Nephron (organoid): ENCODE results near the gene DOCK3.
A peak's percentile ranks its signal among the peaks of the same experiment; 100 is the strongest.

Experiments used
- H3K27ac Mint-ChIP-seq, 3 experiments: 2 replicates each; pipeline ENCODE4 v1.8.0; 2020; ENCODE audit warnings: mixed read lengths in 3 of 3, mild to moderate bottlenecking in 2 of 3, moderate library complexity in 1 of 3
- H3K27me3 Mint-ChIP-seq: 2 replicates; pipeline ENCODE4 v1.8.0; 2021; ENCODE audit warnings: low read depth, mild to moderate bottlenecking, moderate library complexity, mixed read lengths
- H3K36me3 Mint-ChIP-seq: 2 replicates; pipeline ENCODE4 v1.8.0; 2020; ENCODE audit warnings: low read depth, mixed read lengths
- H3K4me1 Mint-ChIP-seq: 2 replicates; pipeline ENCODE4 v1.8.0; 2020; ENCODE audit warnings: mixed read lengths
- H3K4me3 Mint-ChIP-seq, 3 experiments: 2 replicates each; pipeline ENCODE4 v1.8.0; 2020; ENCODE audit warnings: mild to moderate bottlenecking in 3 of 3, mixed read lengths in 3 of 3, moderate library complexity in 2 of 3
- H3K9me3 Mint-ChIP-seq: 2 replicates; pipeline ENCODE4 v1.8.0; 2020; ENCODE audit warnings: mixed read lengths
- CTCF ChIP-seq, 3 experiments: fragments of 200-600 bp; sonication (generic); IDR thresholded peaks; one replicate each; pipeline ENCODE4 v1.5.0; 2021; ENCODE audit warnings: antibody characterized with exemption in 3 of 3; ENCODE audit not compliant: unreplicated experiment in 3 of 3

DOCK3 gene

GRCh38 chr3:51393564-51393963 lies 718.8 kb downstream of the DOCK3 start:
- H3K4me1 Mint-ChIP-seq = peaks cover 44% of the 10 kb centered on the region
- H3K9me3 Mint-ChIP-seq = no peaks in the 10 kb centered on the region
- TF ChIP-seq CTCF (IDR thresholded peaks at IDR 0.05; ENCODE audit: unreplicated experiment in 3 of 3) = no peak
- H3K27ac Mint-ChIP-seq = peak overlapping the region in 2 of 3 experiments; percentile 11 to 71
- H3K27me3 Mint-ChIP-seq = no peaks in the 10 kb centered on the region
- peaks cover 58% of the 10 kb centered on the region for H3K36me3 Mint-ChIP-seq
- peak overlapping the region; percentile 85 to 87 (median 85) for H3K4me3 Mint-ChIP-seq

GRCh38 chr3:51394541-51394940 lies 719.8 kb downstream of the DOCK3 start:
- Mint-ChIP-seq H3K36me3 (peaks cover 48% of the 10 kb centered on the region), H3K27me3 (no peaks in the 10 kb centered on the region), H3K4me1 (peaks cover 36% of the 10 kb centered on the region), H3K27ac (peak overlapping the region in 2 of 3 experiments; percentile 63 to 71), H3K9me3 (no peaks in the 10 kb centered on the region), H3K4me3 (peak overlapping the region; percentile 78 to 87 (median 85))
- no peak for TF ChIP-seq CTCF (IDR thresholded peaks at IDR 0.05; ENCODE audit: unreplicated experiment in 3 of 3)

GRCh38 chr3:51395493-51396213 lies 720.9 kb downstream of the DOCK3 start:
- Mint-ChIP-seq H3K9me3 (no peaks in the 10 kb centered on the region), H3K27me3 (no peaks in the 10 kb centered on the region), H3K4me3 (peak overlapping the region; percentile 53 to 85 (median 81)), H3K36me3 (peaks cover 46% of the 10 kb centered on the region), H3K27ac (peak overlapping the region; percentile 1 to 71 (median 63)), H3K4me1 (peaks cover 34% of the 10 kb centered on the region)
- TF ChIP-seq CTCF (IDR thresholded peaks at IDR 0.05; ENCODE audit: unreplicated experiment in 3 of 3) = no peak

GRCh38 chr3:51396401-51396800 lies 721.7 kb downstream of the DOCK3 start:
- Mint-ChIP-seq H3K4me3 (peak overlapping the region; percentile 17 to 59 (median 24)), H3K9me3 (no peaks in the 10 kb centered on the region), H3K4me1 (peaks cover 34% of the 10 kb centered on the region), H3K36me3 (peaks cover 46% of the 10 kb centered on the region), H3K27me3 (no peaks in the 10 kb centered on the region), H3K27ac (peak overlapping the region; percentile 6 to 28 (median 12))
- TF ChIP-seq CTCF (IDR thresholded peaks at IDR 0.05; ENCODE audit: unreplicated experiment in 3 of 3) = no peak

GRCh38 chr3:51397392-51397791 lies 722.7 kb downstream of the DOCK3 start:
- Mint-ChIP-seq H3K36me3 (peaks cover 50% of the 10 kb centered on the region), H3K4me1 (peaks cover 34% of the 10 kb centered on the region), H3K27ac (peak overlapping the region in 1 of 3 experiments; percentile 25), H3K9me3 (no peaks in the 10 kb centered on the region), H3K4me3 (peak overlapping the region in 1 of 3 experiments; percentile 38), H3K27me3 (no peaks in the 10 kb centered on the region)
- no peak for TF ChIP-seq CTCF (IDR thresholded peaks at IDR 0.05; ENCODE audit: unreplicated experiment in 3 of 3)
